ENCODE measurements around the gene AZIN2.
"Not testable (repeated sequence)": the region's sequence is repeated elsewhere in the genome, so short reads cannot be mapped to it uniquely, and the experiment has no call there.

Gene AZIN2

DNA sequence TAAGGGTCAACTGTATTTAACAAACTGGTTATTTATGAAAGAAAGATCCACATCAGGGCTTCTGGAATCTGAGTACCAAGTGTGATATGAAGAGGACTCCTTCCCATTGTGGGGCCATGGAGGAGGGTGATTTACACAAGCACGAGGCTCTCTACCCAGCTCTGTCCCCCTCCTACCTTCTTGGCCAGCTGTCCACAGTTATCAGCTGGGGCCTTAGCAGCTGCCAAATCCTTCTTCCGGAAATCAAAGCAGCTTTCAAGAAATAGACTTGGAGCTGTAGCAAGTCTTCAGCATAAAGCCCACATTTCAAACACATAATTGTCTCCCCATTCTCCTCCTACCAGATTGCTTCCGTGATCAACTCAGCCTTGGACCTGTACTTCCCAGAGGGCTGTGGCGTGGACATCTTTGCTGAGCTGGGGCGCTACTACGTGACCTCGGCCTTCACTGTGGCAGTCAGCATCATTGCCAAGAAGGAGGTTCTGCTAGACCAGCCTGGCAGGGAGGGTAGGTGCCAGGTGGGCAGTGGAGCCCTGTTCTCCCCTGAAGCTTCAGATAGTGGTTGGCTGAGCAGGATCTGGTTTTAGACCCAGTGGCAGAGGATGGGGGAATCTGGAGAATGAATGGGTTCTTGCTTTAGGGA lies 15.5 kb downstream of the AZIN2 start:
- DNase-seq: no peak

DNA sequence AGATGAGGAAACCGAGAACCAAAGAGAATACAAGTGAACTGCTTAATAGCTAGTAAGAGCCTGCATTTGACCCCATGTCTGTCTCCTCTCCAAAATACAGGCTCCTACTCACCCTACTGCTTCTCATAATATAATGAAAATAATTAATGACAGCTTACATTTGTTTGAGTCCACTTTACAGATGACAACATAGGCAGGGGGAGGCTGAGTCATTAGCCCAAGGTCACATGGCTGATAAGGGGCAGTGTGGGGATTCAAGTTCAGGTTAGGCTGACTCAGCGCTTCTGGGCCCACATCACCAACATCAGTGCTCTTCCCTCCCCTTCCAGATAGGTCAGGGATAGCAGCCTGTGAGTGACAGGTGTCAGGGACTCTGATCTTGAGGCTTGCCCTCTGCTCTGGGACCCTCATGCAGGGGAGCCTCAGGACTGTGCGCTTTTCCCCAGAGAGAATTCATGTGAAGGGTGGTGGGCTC lies 16.2 kb downstream of the AZIN2 start:
- DNase-seq: no peak

DNA sequence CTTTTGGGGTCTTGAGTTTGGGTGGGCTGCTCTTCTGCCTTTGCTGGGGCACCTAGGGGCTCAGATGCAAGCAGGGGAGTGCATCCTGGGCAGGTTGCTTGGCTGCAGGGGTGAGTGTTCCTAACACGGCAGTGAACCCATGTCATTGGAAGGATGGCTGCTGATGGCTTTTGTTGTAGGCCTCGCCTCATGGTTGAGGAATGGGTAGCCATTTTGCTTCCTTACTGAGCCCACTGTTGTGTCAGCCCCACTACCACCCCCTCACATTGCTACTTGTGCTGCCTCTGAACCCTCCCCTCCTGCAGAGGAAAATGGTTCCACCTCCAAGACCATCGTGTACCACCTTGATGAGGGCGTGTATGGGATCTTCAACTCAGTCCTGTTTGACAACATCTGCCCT lies 16.8 kb downstream of the AZIN2 start:
- no peak for DNase-seq

- peak; percentile 20 to 28 for DNase-seq
Measured at GRCh38 chr1:33098371-33098770, 17.4 kb downstream of the AZIN2 start.

DNA sequence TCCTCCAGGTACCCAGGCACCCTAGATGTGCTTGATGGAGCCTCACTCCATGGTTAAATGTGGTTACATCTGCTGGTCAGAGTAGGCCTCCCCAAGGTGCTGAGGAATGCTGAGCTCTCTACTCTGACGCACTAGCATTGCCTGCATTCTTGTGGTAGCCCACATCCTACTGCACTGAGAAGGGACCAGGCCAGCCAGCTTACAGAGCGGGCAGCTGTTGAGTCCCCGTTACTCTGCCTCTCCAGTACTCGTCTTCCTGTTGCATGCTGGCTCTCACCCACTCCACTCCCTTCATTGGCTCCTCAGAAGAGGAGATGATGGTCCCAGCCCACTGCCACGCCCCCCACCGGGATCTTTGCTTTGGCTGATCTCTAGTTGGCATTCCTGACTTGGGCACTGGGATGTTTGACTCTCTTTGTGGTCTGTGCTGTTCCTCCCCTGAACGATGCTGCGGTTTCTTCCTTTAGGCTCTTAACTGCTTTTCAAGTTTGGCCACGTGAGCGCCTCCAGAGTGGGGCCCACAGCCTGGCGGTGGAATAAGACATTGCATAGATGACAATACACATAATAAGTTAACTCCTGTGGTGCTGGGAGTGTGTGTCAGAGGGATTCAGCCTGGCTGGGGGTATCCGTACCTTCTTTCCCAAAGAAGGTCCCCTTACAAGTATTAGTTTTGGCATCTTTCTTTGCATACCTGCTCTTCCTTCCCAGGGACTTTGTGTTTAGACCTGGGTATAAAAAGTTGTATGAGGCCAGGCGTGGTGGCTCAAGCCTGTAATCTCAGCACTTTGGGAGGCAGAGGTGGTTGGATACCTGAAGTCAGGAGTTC lies 18.6 kb downstream of the AZIN2 start:
- peak; percentile 95 to 96 for DNase-seq

GRCh38 chr1:33100119-33100415 lies 19.1 kb downstream of the AZIN2 start:
- DNase-seq: not testable (repeated sequence)

DNA sequence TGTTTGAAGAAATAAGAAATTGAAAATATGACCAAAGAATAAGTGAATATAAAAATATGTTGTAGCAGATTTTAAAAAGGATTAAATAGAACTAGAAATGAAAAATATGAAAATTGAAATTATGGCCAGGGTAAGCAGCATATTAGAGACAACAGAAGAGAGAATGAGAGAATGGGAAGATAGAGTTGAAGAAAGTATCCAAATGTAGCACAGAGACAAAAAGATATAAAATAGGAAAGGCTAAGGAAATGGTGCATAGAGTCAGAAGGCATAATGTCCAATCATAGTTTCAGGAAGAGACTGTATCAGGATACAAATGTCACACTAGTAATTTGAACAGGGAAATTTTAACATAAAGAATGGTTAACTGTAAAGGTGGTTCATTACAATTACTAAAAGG lies 29.5 kb downstream of the AZIN2 start:
- DNase-seq: no peak

GRCh38 chr1:33111965-33112364 lies 31.0 kb downstream of the AZIN2 start:
- peak in 1 of 2 experiments; percentile 34 for DNase-seq

- DNase-seq: no peak
Measured at GRCh38 chr1:33117440-33118085, 36.6 kb downstream of the AZIN2 start.

DNA sequence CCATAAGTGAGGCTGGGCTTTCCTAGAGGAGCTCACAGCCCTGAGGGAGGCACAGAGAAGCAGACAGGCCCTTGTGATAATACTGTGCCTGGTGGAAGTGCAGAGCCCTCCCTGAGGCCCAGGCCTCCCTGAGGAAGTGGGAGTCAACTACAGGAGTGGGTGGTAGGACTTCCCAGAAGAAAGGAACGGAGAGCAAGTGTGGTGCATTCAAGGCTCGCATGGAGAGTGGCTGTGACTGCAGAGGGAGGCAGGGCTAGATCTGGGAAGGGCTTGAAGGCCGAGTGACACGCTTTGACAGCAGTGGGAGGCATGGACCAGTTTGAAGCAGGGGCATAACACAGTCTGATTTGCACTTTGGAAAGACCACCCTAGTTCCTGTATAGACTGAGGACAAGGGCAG lies 37.3 kb downstream of the AZIN2 start:
- no peak for DNase-seq

DNA sequence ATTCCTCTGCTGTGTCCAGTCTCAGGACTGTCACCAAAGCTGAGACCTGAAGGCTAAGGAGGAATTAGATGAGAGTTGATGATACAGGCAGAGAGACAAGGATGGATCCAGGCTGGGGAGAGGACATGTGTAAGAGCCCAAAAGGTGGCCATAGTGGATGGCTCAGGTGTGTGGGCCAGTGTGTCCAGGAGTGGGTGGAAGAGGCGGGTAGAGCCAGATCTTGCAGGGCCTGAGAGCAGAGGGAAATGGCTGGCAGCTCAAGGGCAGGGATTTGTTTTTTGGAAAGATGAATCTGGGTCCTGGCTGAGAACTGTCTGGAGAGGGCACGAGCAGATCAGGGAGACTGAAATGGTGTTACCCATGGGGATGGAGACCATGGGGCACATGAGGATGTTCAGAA lies 38.1 kb downstream of the AZIN2 start:
- no peak for DNase-seq

- DNase-seq: no peak
Measured at GRCh38 chr1:33119532-33120217, 38.7 kb downstream of the AZIN2 start.

- no peak for DNase-seq
Measured at GRCh38 chr1:33120436-33121231, 39.7 kb downstream of the AZIN2 start.

GRCh38 chr1:33121728-33122127 lies 40.8 kb downstream of the AZIN2 start:
- DNase-seq: no peak

DNA sequence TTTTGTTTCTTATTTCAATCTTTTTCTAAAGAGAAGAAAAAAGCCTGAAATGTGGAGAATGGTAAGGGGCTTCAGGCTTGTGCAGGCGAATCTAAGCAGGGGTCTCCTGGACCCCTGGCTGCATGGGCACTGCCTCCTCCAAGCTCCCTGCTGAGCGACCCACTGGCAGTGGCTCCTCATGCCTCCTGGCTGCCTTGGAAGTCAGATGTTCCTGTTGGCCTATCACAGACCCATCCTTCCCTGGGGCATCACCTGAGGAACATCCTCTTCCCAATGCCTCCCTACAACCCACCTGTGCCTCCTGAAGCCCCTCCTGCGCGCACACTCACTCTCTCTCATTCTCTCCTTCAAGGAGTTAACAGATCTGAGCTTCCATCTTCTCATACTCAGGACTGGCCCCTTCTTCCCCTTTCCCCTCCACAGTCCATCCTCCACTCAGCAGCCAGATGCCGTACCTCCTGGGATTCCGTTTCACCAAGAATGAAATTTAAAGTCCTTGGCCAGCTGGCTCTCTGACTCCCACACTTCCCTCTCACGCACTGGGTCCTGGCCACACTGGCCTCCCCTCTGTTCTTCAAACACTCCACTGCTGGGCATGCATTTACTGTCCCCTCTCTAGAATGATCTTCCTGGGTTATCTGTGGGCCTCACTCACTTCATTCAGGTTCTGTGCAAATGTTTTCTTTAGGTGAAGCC lies 41.7 kb downstream of the AZIN2 start:
- DNase-seq: no peak

- no peak for DNase-seq
Measured at GRCh38 chr1:33123266-33123665, 42.3 kb downstream of the AZIN2 start.

GRCh38 chr1:33124647-33125046 lies 43.7 kb downstream of the AZIN2 start:
- DNase-seq: not testable (repeated sequence)

DNA sequence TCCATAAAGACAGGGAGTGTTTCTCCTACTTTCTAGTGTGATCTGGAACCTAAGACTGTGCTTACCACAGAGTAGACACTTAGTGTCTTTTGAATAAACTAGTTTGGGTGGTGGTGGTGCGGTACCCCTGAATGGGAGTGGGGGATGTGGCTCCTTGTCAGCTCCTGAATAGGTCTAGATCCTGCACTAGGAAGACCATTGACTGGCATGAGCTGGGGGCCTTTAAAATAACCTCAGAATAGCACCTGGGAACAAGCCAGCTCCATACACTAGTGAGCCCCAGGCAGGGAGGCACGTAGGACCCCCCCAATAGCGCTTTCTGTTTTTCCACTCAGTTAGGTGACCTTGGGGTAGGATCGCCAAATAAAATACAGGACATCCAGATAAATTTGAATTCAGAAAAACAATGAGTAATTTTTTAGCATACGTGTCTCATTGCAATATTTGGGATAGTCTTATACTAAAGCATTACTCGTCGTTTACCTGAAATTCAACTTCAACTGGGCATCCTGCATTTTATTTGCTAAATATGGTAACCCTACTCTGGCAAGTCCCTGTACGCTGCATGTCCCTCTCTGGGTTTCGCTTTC lies 45.6 kb downstream of the AZIN2 start:
- DNase-seq: no peak

DNA sequence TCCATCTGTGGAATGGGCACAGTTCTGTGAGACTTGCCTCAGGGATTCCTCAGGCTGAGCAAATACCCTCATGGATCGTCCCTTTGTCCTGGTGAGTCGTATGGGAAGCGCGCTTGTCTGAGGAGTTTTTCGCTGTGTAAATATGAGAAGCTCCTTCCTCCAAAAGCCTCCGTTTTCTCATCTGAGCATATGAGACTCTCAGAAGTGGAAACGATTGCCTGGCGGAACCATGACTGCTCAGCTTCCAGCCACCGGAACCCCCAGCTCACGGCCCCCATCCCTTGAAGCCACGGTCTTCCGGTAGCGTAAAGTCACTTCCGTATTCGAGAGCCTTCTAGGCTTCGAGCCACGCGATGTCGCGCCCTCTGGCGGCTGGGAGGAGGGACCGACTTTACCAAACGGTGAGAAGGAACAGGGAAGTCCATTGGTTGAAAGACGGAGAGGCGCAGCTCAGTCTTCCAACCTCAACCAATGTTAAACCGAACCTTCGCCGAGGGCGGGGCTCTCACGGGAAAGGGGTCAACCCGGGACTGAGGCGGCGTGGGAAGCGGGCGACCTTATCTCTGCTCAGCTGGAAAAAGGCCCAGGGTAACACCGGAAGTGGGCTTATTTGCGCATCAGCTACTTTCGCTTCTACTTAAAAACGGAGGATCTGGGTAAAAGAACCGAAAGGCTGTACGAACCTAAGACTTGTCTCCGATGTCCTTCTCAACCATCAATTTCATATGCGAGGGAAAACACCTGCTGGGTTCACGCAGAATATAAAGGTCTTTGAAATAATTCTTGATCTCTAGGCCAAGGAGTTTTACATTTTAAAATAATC lies 46.3 kb downstream of the AZIN2 start:
- peak; percentile 96 to 97 for DNase-seq

DNA sequence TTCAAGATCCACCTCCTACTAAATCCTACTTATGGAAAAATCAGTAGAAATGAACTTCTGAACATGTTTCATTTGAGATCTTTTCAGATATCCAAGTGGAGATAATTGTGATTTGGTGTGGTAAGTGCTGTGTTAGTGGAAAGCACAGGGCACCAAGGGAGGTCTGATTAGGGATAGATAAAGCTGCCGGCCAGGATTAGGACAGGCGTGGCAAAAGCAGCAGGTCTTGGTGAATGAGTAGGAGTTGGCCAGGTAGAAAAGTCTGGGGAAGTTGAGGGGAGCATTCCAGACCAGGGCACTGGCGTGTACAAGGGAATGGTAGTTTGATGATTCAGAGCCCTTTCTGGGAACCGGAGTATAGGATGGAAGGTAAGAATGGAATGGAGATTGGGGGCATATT lies 47.8 kb downstream of the AZIN2 start:
- DNase-seq: no peak

- no peak for DNase-seq
Measured at GRCh38 chr1:33130297-33130696, 49.3 kb downstream of the AZIN2 start.

Data from Kasumi-1 (cell line).